Smooth muscle cell (in vitro differentiated cells): ENCODE measurements around the gene FILIP1L. TPM values are rescaled to one million over a fixed set of nuclear protein-coding genes. Genes with fewer than 3 reads are reported as not detected.
A peak's percentile ranks its signal among the peaks of the same experiment; 100 is the strongest.

Source experiments
- DNase-seq: peaks from one replicate; lab custom pipeline; 2025; ENCODE audit not compliant: unreplicated experiment; lab: John Stamatoyannopoulos, UW
- H2AFZ ChIP-seq: fragments of 200-600 bp; sonication (generic); 2 replicates; pipeline ENCODE4 v1.6.0; 2016; ENCODE audit warnings: antibody characterized with exemption, low read depth, mild to moderate bottlenecking
- H3F3A ChIP-seq: fragments of 200-600 bp; sonication (generic); 2 replicates; pipeline ENCODE4 v1.6.0; 2017; ENCODE audit warnings: antibody characterized with exemption, low read depth
- H3K27ac ChIP-seq: fragments of 200-600 bp; sonication (generic); 2 replicates; pipeline ENCODE4 v1.5.1; 2016; ENCODE audit warnings: low read depth, mild to moderate bottlenecking
- H3K27me3 ChIP-seq: fragments of 200-600 bp; sonication (generic); 2 replicates; pipeline ENCODE4 v1.6.1; 2016; ENCODE audit warnings: low read depth, mild to moderate bottlenecking
- H3K36me3 ChIP-seq: fragments of 200-600 bp; sonication (generic); 2 replicates; pipeline ENCODE4 v1.5.1; 2016; ENCODE audit warnings: low read depth
- H3K4me1 ChIP-seq: fragments of 200-600 bp; sonication (generic); 2 replicates; pipeline ENCODE4 v1.5.1; 2016; ENCODE audit warnings: low read depth
- H3K4me2 ChIP-seq: fragments of 200-600 bp; sonication (generic); 2 replicates; pipeline ENCODE4 v1.6.0; 2016; ENCODE audit warnings: mild to moderate bottlenecking
- H3K4me3 ChIP-seq: fragments of 200-600 bp; sonication (generic); 2 replicates; pipeline ENCODE4 v1.5.1; 2016; ENCODE audit warnings: mild to moderate bottlenecking
- H3K79me2 ChIP-seq: fragments of 200-600 bp; sonication (generic); 2 replicates; pipeline ENCODE4 v1.6.0; 2016; ENCODE audit warnings: low read depth, mild to moderate bottlenecking
- H3K9ac ChIP-seq: fragments of 200-600 bp; sonication (generic); 2 replicates; pipeline ENCODE4 v1.6.0; 2016; ENCODE audit warnings: low read depth
- H3K9me3 ChIP-seq: fragments of 200-600 bp; sonication (generic); replicated peaks from 2 replicates; pipeline ENCODE4 v1.5.1; 2016; ENCODE audit warnings: low read depth
- H4K20me1 ChIP-seq: fragments of 200-600 bp; sonication (generic); 2 replicates; pipeline ENCODE4 v1.6.0; 2016; ENCODE audit warnings: low read depth
- CTCF ChIP-seq: fragments of 200-600 bp; sonication (generic); IDR thresholded peaks from 2 replicates; pipeline ENCODE4 v1.5.1; 2017; ENCODE audit warnings: borderline replicate concordance, mild to moderate bottlenecking, antibody characterized with exemption; ENCODE audit not compliant: insufficient read depth, poor library complexity, severe bottlenecking
- WGBS: methylation state at CpG from one replicate; pipeline ENCODE4 v1.1.7; 2016; ENCODE audit warnings: low lambda C conversion rate; 5-methylcytosine and 5-hydroxymethylcytosine counted together
- polyA plus RNA-seq: library from polyadenylated mRNA; unstranded; fragments of >200 nt; fragmentation: Nextera tagmentation; extraction: Ambion mirVana; gene quantifications from 2 replicates; pipeline ENCODE4 v1.2.1, GENCODE V29; 2016
- total RNA-seq: library from RNA; depleted of rRNA; stranded (reverse); fragments of >200 nt; gene quantifications from 2 replicates; pipeline ENCODE4 v1.2.3, GENCODE V29; 2014

The FILIP1L gene
- total and polyA plus RNA-seq, 2 experiments from 2014 or later, result 56.2 to 104 TPM

- Histone ChIP-seq H3K36me3 (no peaks in the 10 kb centered on the region), H2AFZ (peak overlapping the region; percentile 35), H3K4me2 (peak overlapping the region; percentile 76), H3K79me2 (no peaks in the 10 kb centered on the region), H3K27ac (peak overlapping the region; percentile 99), H3K4me3 (peak overlapping the region; percentile 4), H3K9ac (peak overlapping the region; percentile 92), H3K4me1 (peaks cover 23% of the 10 kb centered on the region), H3K27me3 (no peaks in the 10 kb centered on the region), H4K20me1 (no peaks in the 10 kb centered on the region), H3F3A (peaks cover 10% of the 10 kb centered on the region), H3K9me3 (no peaks in the 10 kb centered on the region)
- 47% methylated on average over 3 of the region's 3 CpGs for WGBS
- TF ChIP-seq CTCF, result no peak
- no peak for DNase-seq
Measured at GRCh38 chr3:99896482-99896881, 217.8 kb downstream of the FILIP1L start.

- H3K9me3 ChIP-seq, result no peaks in the 10 kb centered on the region
- DNase-seq, result no peak
- peak overlapping the region; percentile 4 for H3K4me3 ChIP-seq
- H3F3A ChIP-seq, result peaks cover 9% of the 10 kb centered on the region
- peak overlapping the region; percentile 76 for H3K4me2 ChIP-seq
- H3K27ac ChIP-seq, result peak overlapping the region; percentile 99
- no peaks in the 10 kb centered on the region for H4K20me1 ChIP-seq
- no peaks in the 10 kb centered on the region for H3K36me3 ChIP-seq
- no peaks in the 10 kb centered on the region for H3K27me3 ChIP-seq
- H3K9ac ChIP-seq, result peak overlapping the region; percentile 92
- peaks cover 26% of the 10 kb centered on the region for H3K4me1 ChIP-seq
- H2AFZ ChIP-seq, result peak overlapping the region; percentile 35
- no peaks in the 10 kb centered on the region for H3K79me2 ChIP-seq
- TF ChIP-seq CTCF, result no peak
- 4% methylated on average over 2 of the region's 2 CpGs for WGBS
Measured at GRCh38 chr3:99895703-99896441, 218.4 kb downstream of the FILIP1L start.

GRCh38 chr3:99895131-99895696 lies 219.1 kb downstream of the FILIP1L start:
- H2AFZ ChIP-seq, result no peak overlapping the region

More at GRCh38 chr3:99895131-99895696, 219.1 kb downstream of the FILIP1L start:
- no peak overlapping the region for H3K4me3 ChIP-seq
- peak overlapping the region; percentile 76 for H3K4me2 ChIP-seq
- no peak for DNase-seq
- H4K20me1 ChIP-seq, result no peaks in the 10 kb centered on the region
- H3K9ac ChIP-seq, result peak overlapping the region; percentile 32
- peaks cover 26% of the 10 kb centered on the region for H3K4me1 ChIP-seq
- H3F3A ChIP-seq, result peaks cover 5% of the 10 kb centered on the region
- H3K27ac ChIP-seq, result peak overlapping the region; percentile 99
- TF ChIP-seq CTCF, result no peak
- H3K79me2 ChIP-seq, result peaks cover under 1% of the 10 kb centered on the region
- no peaks in the 10 kb centered on the region for H3K27me3 ChIP-seq
- no peaks in the 10 kb centered on the region for H3K36me3 ChIP-seq
- no peaks in the 10 kb centered on the region for H3K9me3 ChIP-seq
- WGBS, result 92% methylated on average over 3 of the region's 3 CpGs
